Activated CD4-positive, alpha-beta memory T cell treated with anti-CD3 and anti-CD28 coated beads for 36 hours (primary cell): ENCODE measurements around the gene SLC39A8. TPM values are rescaled to one million over a fixed set of nuclear protein-coding genes. Genes with fewer than 3 reads are reported as not detected.
"Not testable (repeated sequence)": the region's sequence is repeated elsewhere in the genome, so short reads cannot be mapped to it uniquely, and the experiment has no call there.

Experiments
- CTCF ChIA-PET: fragments of 350-600 bp; sonication (Branson Sonifier 250); formaldehyde crosslinking; loops from one replicate; lab custom pipeline; 2021; ENCODE audit warnings: antibody characterized with exemption, inconsistent platforms; lab: Charles Lee
- POLR2A ChIA-PET: fragments of 350-600 bp; sonication (Branson Sonifier 250); formaldehyde crosslinking; loops from one replicate; lab custom pipeline; 2021; ENCODE audit warnings: antibody characterized with exemption; lab: Charles Lee
- DNase-seq: peaks from one replicate; pipeline ENCODE4 v3.0.0-alpha.2; 2020
- H3K27ac Mint-ChIP-seq: one replicate; pipeline ENCODE4 v1.8.0; 2021; ENCODE audit warnings: mixed read lengths
- H3K27me3 Mint-ChIP-seq: one replicate; pipeline ENCODE4 v1.8.0; 2021; ENCODE audit warnings: mixed read lengths
- H3K36me3 Mint-ChIP-seq: one replicate; pipeline ENCODE4 v1.8.0; 2021; ENCODE audit warnings: mixed read lengths
- H3K4me1 Mint-ChIP-seq: one replicate; pipeline ENCODE4 v1.8.0; 2021; ENCODE audit warnings: low read depth, mixed read lengths
- H3K4me3 Mint-ChIP-seq: one replicate; pipeline ENCODE4 v1.8.0; 2021; ENCODE audit warnings: mild to moderate bottlenecking, mixed read lengths
- H3K9me3 Mint-ChIP-seq: one replicate; pipeline ENCODE4 v1.8.0; 2021; ENCODE audit warnings: mixed read lengths
- intact Hi-C: fragments of 100-400 bp; cut with micrococcal nuclease; formaldehyde crosslinking; loops from one replicate; pipeline ENCODE4 v1.15.1; 2023
- total RNA-seq, 2 experiments: library from RNA; stranded (reverse); gene quantifications; one replicate each; pipeline ENCODE4 v1.2.3, GENCODE V29; 2021

The SLC39A8 gene
- total RNA-seq, 2 experiments from 2014 or later = 64.6 to 66.9 TPM

DNA sequence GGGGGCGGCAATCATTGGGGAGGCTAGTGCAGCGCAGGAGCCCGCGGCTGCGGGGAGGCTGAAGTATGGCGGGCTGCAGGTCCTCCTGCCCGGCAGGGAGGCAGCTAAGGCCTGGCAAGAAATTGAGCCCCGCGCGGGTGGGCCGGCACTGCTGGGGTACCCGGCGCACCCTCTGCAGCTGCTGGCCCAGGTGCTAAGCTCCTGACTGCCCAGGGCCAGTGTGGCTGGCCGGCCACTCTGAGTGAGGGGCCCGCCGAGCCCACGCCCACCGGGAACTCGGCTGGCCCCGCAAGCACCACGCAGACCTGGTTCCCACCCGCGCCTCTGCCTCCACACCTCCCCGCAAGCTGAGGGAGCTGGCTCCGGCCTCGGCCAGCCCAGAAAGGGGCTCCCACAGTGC is 94.9 kb downstream of the SLC39A8 start:
- no peaks in the 10 kb centered on the region for H3K27me3 Mint-ChIP-seq
- no peaks in the 10 kb centered on the region for H3K36me3 Mint-ChIP-seq
- intact Hi-C loops = no loop called here
- H3K9me3 Mint-ChIP-seq = no peaks in the 10 kb centered on the region
- no peaks in the 10 kb centered on the region for H3K4me1 Mint-ChIP-seq
- no peak for DNase-seq
- POLR2A ChIA-PET = no interaction called here
- H3K27ac Mint-ChIP-seq = no peak overlapping the region
- H3K4me3 Mint-ChIP-seq = no peak overlapping the region
- CTCF ChIA-PET = no interaction called here

DNA sequence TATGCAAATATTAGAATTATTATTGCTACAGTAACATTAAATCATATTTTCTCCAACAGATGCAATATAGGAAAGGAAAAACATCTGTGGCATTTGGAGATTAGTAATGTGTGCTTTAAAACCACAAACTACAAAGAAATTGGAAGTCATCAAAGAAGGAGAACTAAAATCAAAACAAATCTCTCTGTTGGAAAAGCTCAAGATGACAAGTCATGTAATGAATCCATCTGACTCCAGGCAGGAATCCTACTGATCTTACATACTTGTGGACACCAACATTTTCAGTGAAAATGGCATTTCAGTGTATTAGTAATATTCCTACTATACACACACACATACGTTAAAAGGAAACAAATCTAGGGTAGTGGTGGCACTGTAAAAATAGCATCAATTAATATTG is 98.2 kb downstream of the SLC39A8 start:
- Mint-ChIP-seq H3K9me3 (peaks cover 2% of the 10 kb centered on the region), H3K27ac (no peak overlapping the region), H3K4me1 (no peaks in the 10 kb centered on the region), H3K4me3 (no peak overlapping the region), H3K36me3 (no peaks in the 10 kb centered on the region), H3K27me3 (no peaks in the 10 kb centered on the region)
- intact Hi-C loops = no loop called here
- CTCF ChIA-PET = no interaction called here
- POLR2A ChIA-PET = no interaction called here
- DNase-seq = no peak

- intact Hi-C loops = no loop called here
- H3K4me1 Mint-ChIP-seq = no peaks in the 10 kb centered on the region
- H3K9me3 Mint-ChIP-seq = peaks cover 2% of the 10 kb centered on the region
- H3K27me3 Mint-ChIP-seq = no peaks in the 10 kb centered on the region
- no peak overlapping the region for H3K27ac Mint-ChIP-seq
- ChIA-PET CTCF (no interaction called here), POLR2A (no interaction called here)
- DNase-seq = no peak
- H3K4me3 Mint-ChIP-seq = no peak overlapping the region
- no peaks in the 10 kb centered on the region for H3K36me3 Mint-ChIP-seq
Measured at GRCh38 chr4:102246416-102246815, 98.9 kb downstream of the SLC39A8 start.

DNA sequence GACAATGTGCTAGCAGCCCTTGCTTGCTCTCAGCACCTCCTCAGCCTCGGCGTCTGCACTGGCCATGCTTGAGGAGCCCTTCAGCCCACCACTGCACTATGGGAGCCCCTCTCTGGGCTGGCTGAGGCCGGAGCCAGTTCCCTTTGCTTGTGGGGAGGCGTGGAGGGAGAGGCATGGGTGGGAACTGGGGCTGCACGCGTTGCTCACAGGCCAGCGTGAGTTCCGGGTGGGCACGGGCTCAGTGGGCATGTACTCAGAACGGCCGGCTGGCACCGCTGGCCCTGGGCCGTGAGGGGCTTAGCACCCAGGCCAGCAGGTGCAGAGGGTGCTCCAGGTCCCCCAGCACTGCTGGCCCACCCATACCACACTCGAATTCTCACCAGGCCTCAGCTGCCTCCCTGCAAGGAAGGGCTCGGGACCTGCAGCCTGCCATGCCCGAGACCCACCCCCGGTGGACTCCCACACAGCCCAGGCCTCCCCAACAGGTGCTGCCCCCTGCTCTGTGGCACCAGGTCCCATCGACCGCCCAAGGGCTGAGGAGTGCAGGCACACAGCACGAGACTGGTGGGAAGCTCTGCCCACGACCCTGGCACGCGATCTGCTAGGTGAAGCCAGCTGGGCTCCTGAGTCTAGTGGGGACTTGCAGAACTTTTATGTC is 100.3 kb downstream of the SLC39A8 start:
- H3K27ac Mint-ChIP-seq = no peak overlapping the region
- ChIA-PET POLR2A (no interaction called here), CTCF (no interaction called here)
- no peaks in the 10 kb centered on the region for H3K27me3 Mint-ChIP-seq
- H3K4me3 Mint-ChIP-seq = no peak overlapping the region
- no peaks in the 10 kb centered on the region for H3K36me3 Mint-ChIP-seq
- no peaks in the 10 kb centered on the region for H3K4me1 Mint-ChIP-seq
- intact Hi-C loops = no loop called here
- peaks cover 2% of the 10 kb centered on the region for H3K9me3 Mint-ChIP-seq
- no peak for DNase-seq

- POLR2A ChIA-PET, H3K27me3 Mint-ChIP-seq, CTCF ChIA-PET, H3K4me1 Mint-ChIP-seq, H3K36me3 Mint-ChIP-seq, H3K27ac Mint-ChIP-seq, DNase-seq, H3K4me3 Mint-ChIP-seq, H3K9me3 Mint-ChIP-seq, intact Hi-C loops: not testable (repeated sequence)
Measured at GRCh38 chr4:102243296-102243695, 102.0 kb downstream of the SLC39A8 start.

DNA sequence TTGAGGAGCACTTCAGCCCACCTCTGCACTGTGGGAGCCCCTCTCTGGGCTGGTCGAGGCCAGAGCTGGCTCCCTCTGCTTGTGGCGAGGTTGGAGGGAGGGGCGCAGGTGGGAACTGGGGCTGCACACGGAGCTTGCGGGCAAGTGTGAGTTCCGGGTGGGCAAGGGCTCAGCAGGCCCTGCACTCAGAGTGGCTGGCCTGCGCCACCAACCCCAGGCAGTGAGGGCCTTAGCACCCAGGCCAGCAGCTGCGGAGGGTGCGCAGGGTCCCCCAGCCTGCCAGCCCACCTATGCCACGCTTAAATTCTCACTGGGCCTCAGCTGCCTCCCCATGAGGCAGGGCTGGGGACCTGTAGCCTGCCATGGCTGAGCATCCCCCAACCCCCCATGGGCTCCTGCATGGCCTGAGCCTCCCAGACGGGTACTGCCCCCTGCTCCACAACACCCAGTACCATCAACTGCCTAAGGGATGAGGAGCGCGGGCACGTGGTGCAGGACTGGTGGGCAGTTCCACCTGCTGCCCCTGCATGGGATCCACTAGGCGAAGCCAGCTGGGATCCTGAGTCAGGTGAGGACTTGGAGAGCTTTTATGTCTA is 110.9 kb downstream of the SLC39A8 start:
- no peaks in the 10 kb centered on the region for H3K4me1 Mint-ChIP-seq
- no peaks in the 10 kb centered on the region for H3K9me3 Mint-ChIP-seq
- POLR2A ChIA-PET = no interaction called here
- H3K36me3 Mint-ChIP-seq = no peaks in the 10 kb centered on the region
- H3K27me3 Mint-ChIP-seq = no peaks in the 10 kb centered on the region
- DNase-seq = no peak
- no peak overlapping the region for H3K4me3 Mint-ChIP-seq
- H3K27ac Mint-ChIP-seq = no peak overlapping the region
- CTCF ChIA-PET = no interaction called here
- intact Hi-C loops = no loop called here

- no peak for DNase-seq
- Mint-ChIP-seq H3K9me3 (no peaks in the 10 kb centered on the region), H3K36me3 (no peaks in the 10 kb centered on the region), H3K4me3 (no peak overlapping the region), H3K4me1 (no peaks in the 10 kb centered on the region), H3K27me3 (peaks cover 2% of the 10 kb centered on the region), H3K27ac (no peak overlapping the region)
- ChIA-PET CTCF (no interaction called here), POLR2A (no interaction called here)
- intact Hi-C loops = no loop called here
Measured at GRCh38 chr4:102230194-102230593, 115.1 kb downstream of the SLC39A8 start.

- no peaks in the 10 kb centered on the region for H3K4me1 Mint-ChIP-seq
- no peak overlapping the region for H3K4me3 Mint-ChIP-seq
- POLR2A ChIA-PET = no interaction called here
- H3K9me3 Mint-ChIP-seq = no peaks in the 10 kb centered on the region
- no peak overlapping the region for H3K27ac Mint-ChIP-seq
- H3K27me3 Mint-ChIP-seq = peaks cover 2% of the 10 kb centered on the region
- CTCF ChIA-PET = no interaction called here
- no peak for DNase-seq
- H3K36me3 Mint-ChIP-seq = no peaks in the 10 kb centered on the region
- intact Hi-C loops = no loop called here
Measured at GRCh38 chr4:102227388-102227787, 117.9 kb downstream of the SLC39A8 start.

- no peak for DNase-seq
- Mint-ChIP-seq H3K36me3 (no peaks in the 10 kb centered on the region), H3K9me3 (no peaks in the 10 kb centered on the region), H3K27me3 (peaks cover 3% of the 10 kb centered on the region), H3K27ac (no peak overlapping the region), H3K4me3 (no peak overlapping the region), H3K4me1 (no peaks in the 10 kb centered on the region)
- ChIA-PET CTCF (no interaction called here), POLR2A (no interaction called here)
- intact Hi-C loops = no loop called here
Measured at GRCh38 chr4:102223461-102223860, 121.8 kb downstream of the SLC39A8 start.

GRCh38 chr4:102222838-102223409 is 122.4 kb downstream of the SLC39A8 start:
- Mint-ChIP-seq H3K4me1 (no peaks in the 10 kb centered on the region), H3K27me3 (peaks cover 3% of the 10 kb centered on the region), H3K36me3 (no peaks in the 10 kb centered on the region), H3K9me3 (no peaks in the 10 kb centered on the region), H3K27ac (no peak overlapping the region), H3K4me3 (no peak overlapping the region)
- ChIA-PET POLR2A (no interaction called here), CTCF (no interaction called here)
- no peak for DNase-seq
- intact Hi-C loops = no loop called here

GRCh38 chr4:102219129-102219528 is 126.2 kb downstream of the SLC39A8 start:
- DNase-seq = no peak
- H3K27me3 Mint-ChIP-seq = peaks cover 10% of the 10 kb centered on the region
- no peaks in the 10 kb centered on the region for H3K4me1 Mint-ChIP-seq
- intact Hi-C loops = no loop called here
- H3K36me3 Mint-ChIP-seq = no peaks in the 10 kb centered on the region
- no peak overlapping the region for H3K27ac Mint-ChIP-seq
- ChIA-PET POLR2A (no interaction called here), CTCF (no interaction called here)
- H3K4me3 Mint-ChIP-seq = no peak overlapping the region
- H3K9me3 Mint-ChIP-seq = no peaks in the 10 kb centered on the region

DNA sequence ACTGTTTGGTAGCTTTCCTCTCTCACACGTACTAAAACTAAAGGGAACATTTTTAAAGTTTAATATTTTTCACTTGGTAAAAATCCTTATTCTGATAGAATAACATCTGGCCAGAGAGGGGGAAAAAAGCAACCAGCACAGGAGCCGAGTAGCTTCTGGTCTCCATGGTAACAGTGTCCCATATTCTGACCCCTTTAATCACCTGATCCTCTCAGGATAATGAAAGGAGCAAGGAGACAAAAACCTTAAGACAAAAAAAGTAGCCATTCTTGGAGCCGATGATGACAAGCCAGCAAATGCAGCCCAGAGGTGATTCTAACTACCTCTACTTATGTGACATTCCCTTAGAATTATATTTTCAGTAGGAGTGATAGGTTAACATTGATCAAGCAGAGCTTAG is 126.6 kb downstream of the SLC39A8 start:
- Mint-ChIP-seq H3K36me3 (no peaks in the 10 kb centered on the region), H3K4me1 (no peaks in the 10 kb centered on the region), H3K4me3 (no peak overlapping the region), H3K27me3 (peaks cover 13% of the 10 kb centered on the region), H3K27ac (no peak overlapping the region), H3K9me3 (no peaks in the 10 kb centered on the region)
- intact Hi-C loops = no loop called here
- DNase-seq = no peak
- CTCF ChIA-PET = no interaction called here
- POLR2A ChIA-PET = no interaction called here
